ENCODE measurements around the gene ARHGEF7. TPM values are rescaled to one million over a fixed set of nuclear protein-coding genes. Genes with fewer than 3 reads are reported as not detected.

Gene ARHGEF7
- total RNA-seq, 2 donors from 2014 or later: 70.3 to 73.2 TPM

GRCh38 chr13:111131611-111132010 is 16.5 kb downstream of the ARHGEF7 start:
- Mint-ChIP-seq H3K4me3 (no peak overlapping the region), H3K4me1 (ENCODE audit: low read depth in 2 of 2) (no peaks in the 10 kb centered on the region)
- no peak for DNase-seq (ENCODE audit: low spot score)

GRCh38 chr13:111132948-111133347 is 17.8 kb downstream of the ARHGEF7 start:
- DNase-seq (ENCODE audit: low spot score) (no peak), ATAC-seq (no peak)
- H3K36me3 Mint-ChIP-seq: no peaks in the 10 kb centered on the region
- no peaks in the 10 kb centered on the region for H3K9me3 Mint-ChIP-seq
- H3K4me3 Mint-ChIP-seq: no peak overlapping the region
- H3K27ac Mint-ChIP-seq: no peak overlapping the region
- peaks cover 37 to 46% of the 10 kb centered on the region in 2 donors for H3K27me3 Mint-ChIP-seq
- no peaks in the 10 kb centered on the region for H3K4me1 Mint-ChIP-seq (ENCODE audit: low read depth in 2 of 2)

More at GRCh38 chr13:111131611-111132010, 16.5 kb downstream of the ARHGEF7 start:
- Mint-ChIP-seq H3K9me3 (no peaks in the 10 kb centered on the region), H3K27me3 (peaks cover 33 to 39% of the 10 kb centered on the region in 2 donors), H3K36me3 (no peaks in the 10 kb centered on the region), H3K27ac (no peak overlapping the region)
- ATAC-seq: peak; percentile 31 to 36

- H3K27me3 Mint-ChIP-seq: peaks cover 42 to 79% of the 10 kb centered on the region in 2 donors
- ATAC-seq: no peak
Measured at GRCh38 chr13:111139452-111139851, 24.3 kb downstream of the ARHGEF7 start.

DNA sequence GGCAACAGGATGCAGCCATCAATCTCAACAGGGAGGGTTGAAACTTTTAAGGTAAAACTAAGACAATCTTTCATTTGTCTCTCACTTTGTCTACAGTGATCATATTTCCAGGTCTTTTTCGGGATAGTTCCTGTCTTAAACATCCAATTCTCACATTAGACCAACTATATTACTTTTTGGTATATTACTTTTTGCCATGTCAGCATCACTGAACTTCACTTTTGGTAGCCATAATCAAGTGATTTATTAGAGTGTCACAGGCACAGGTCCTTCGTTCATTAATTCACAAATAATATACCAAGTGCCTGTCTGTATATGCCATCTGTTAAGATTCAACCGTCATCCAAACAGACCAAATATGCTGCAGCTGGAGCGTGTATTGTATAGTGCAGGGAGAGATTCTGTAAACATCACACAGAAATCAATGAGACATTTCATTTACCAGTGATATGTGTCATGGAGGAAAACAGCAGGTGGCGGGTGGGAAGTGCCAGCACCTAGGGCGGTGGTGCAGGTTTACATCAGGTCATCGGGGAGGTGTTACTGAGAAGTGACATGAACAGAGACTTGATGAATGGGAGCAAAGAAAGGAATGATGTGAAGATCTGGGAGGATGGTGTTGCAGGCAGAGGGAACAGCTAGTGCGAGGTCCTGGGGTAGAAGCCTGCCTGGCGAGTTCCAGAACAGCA is 24.9 kb downstream of the ARHGEF7 start:
- H3K4me3 Mint-ChIP-seq: no peak overlapping the region
- no peaks in the 10 kb centered on the region for H3K4me1 Mint-ChIP-seq (ENCODE audit: low read depth in 2 of 2)
- ATAC-seq: no peak
- H3K27me3 Mint-ChIP-seq: peaks cover 47 to 82% of the 10 kb centered on the region in 2 donors
- H3K9me3 Mint-ChIP-seq: no peaks in the 10 kb centered on the region
- no peaks in the 10 kb centered on the region for H3K36me3 Mint-ChIP-seq
- no peak overlapping the region for H3K27ac Mint-ChIP-seq
- DNase-seq (ENCODE audit: low spot score): no peak

More at GRCh38 chr13:111139452-111139851, 24.3 kb downstream of the ARHGEF7 start:
- DNase-seq (ENCODE audit: low spot score): no peak
- no peaks in the 10 kb centered on the region for H3K36me3 Mint-ChIP-seq
- H3K4me1 Mint-ChIP-seq (ENCODE audit: low read depth in 2 of 2): no peaks in the 10 kb centered on the region
- no peak overlapping the region for H3K27ac Mint-ChIP-seq
- no peak overlapping the region for H3K4me3 Mint-ChIP-seq
- H3K9me3 Mint-ChIP-seq: no peaks in the 10 kb centered on the region

DNA sequence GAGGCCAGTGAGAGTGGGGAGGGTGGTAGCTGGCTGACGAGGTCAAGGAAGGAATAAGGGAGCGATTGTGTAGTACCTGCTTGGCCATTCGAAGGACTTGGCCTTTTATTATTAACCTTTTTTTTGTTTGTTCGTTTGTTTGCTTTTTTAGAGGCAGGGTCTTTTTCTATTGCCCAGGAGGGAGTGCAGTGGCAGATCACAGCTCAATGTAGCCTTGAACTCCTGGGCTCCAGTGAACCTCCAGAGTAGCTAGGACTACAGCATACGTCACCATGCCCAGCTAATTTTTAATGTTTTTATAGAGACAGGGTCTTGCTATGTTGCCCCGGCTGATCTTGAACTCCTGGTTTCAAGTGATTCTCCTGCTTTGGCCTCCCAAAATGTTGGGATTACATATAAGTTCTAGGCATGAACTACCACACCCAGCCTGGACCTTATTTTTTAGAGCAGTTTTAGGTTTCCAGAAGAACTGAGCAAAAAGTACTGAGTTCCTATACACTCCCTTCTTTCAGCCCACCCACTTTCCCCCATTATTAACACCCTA is 25.5 kb downstream of the ARHGEF7 start:
- no peak for DNase-seq (ENCODE audit: low spot score)
- no peak for ATAC-seq
- Mint-ChIP-seq H3K27ac (no peak overlapping the region), H3K27me3 (peaks cover 48 to 77% of the 10 kb centered on the region in 2 donors), H3K4me3 (no peak overlapping the region), H3K36me3 (no peaks in the 10 kb centered on the region), H3K4me1 (ENCODE audit: low read depth in 2 of 2) (no peaks in the 10 kb centered on the region), H3K9me3 (no peaks in the 10 kb centered on the region)

GRCh38 chr13:111142472-111142871 is 27.4 kb downstream of the ARHGEF7 start:
- no peak overlapping the region for H3K4me3 Mint-ChIP-seq
- no peak for DNase-seq (ENCODE audit: low spot score)
- H3K9me3 Mint-ChIP-seq: no peaks in the 10 kb centered on the region
- H3K36me3 Mint-ChIP-seq: no peaks in the 10 kb centered on the region
- H3K27ac Mint-ChIP-seq: no peak overlapping the region
- H3K4me1 Mint-ChIP-seq (ENCODE audit: low read depth in 2 of 2): no peaks in the 10 kb centered on the region
- no peak for ATAC-seq
- H3K27me3 Mint-ChIP-seq: peaks cover 43 to 59% of the 10 kb centered on the region in 2 donors

DNA sequence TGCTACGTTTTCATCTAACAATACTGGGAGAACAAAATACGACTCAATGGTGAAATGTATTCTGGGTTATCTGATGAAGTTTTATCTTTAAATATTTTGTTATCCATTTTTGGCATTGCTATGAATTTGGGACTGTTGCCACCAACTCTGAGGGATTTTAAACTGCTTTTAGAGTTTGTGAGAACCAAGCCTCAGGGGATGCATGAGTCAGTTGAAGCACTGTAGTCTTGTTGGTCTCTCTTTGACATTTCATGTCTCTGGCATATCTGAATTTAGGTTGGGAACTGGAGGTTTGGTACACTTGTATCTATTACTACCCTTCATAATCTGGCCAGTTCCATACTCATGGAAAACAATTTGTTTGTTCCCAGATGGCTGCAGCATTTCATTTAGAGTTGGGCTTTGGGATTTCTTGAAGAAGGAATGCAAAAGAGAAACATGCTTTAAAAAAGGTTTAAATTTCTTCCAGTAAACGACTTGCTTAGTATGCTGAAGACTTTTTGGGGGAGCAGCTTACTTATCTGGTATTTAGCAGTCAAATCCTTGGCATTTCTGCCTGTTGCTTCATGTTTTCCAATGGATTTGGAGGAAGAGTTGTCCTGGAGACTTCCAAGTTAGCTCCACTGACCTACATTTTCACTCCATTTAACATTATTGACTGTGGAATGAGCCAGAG is 28.9 kb downstream of the ARHGEF7 start:
- H3K36me3 Mint-ChIP-seq: no peaks in the 10 kb centered on the region
- no peak overlapping the region for H3K4me3 Mint-ChIP-seq
- H3K4me1 Mint-ChIP-seq (ENCODE audit: low read depth in 2 of 2): no peaks in the 10 kb centered on the region
- H3K9me3 Mint-ChIP-seq: no peaks in the 10 kb centered on the region
- DNase-seq (ENCODE audit: low spot score) (no peak), ATAC-seq (no peak)
- H3K27me3 Mint-ChIP-seq: peaks cover 40 to 51% of the 10 kb centered on the region in 2 donors
- no peak overlapping the region for H3K27ac Mint-ChIP-seq

DNA sequence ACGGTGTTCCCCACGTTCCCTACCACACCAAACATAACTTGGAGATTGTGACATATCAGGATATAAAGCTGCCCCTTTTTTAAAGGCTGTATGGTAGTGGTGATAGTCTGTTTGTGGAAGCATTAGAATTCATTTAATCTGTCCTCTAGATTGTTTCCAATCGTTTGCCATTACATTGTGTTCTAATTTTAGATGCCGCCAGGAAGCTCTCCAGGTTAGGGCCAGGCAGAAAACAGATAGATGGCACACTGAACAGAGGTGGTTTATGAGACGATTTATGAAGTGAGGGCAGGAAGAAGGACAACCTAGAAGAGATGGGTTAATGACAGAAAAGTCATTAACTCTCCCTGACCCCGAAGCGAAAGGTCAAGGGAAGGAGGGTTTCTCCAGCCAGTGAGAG is 30.0 kb downstream of the ARHGEF7 start:
- ATAC-seq: no peak
- H3K4me1 Mint-ChIP-seq (ENCODE audit: low read depth in 2 of 2): no peaks in the 10 kb centered on the region
- DNase-seq (ENCODE audit: low spot score): no peak

GRCh38 chr13:111145506-111145905 is 30.4 kb downstream of the ARHGEF7 start:
- no peaks in the 10 kb centered on the region for H3K9me3 Mint-ChIP-seq
- H3K27ac Mint-ChIP-seq: no peak overlapping the region
- no peaks in the 10 kb centered on the region for H3K36me3 Mint-ChIP-seq
- no peak overlapping the region for H3K4me3 Mint-ChIP-seq
- no peak for ATAC-seq
- no peaks in the 10 kb centered on the region for H3K4me1 Mint-ChIP-seq (ENCODE audit: low read depth in 2 of 2)
- peaks cover 30 to 36% of the 10 kb centered on the region in 2 donors for H3K27me3 Mint-ChIP-seq
- DNase-seq (ENCODE audit: low spot score): no peak

More for the DNA sequence above, 30.0 kb downstream of the ARHGEF7 start:
- no peak overlapping the region for H3K27ac Mint-ChIP-seq
- H3K4me3 Mint-ChIP-seq: no peak overlapping the region
- H3K27me3 Mint-ChIP-seq: peaks cover 33 to 41% of the 10 kb centered on the region in 2 donors
- H3K36me3 Mint-ChIP-seq: no peaks in the 10 kb centered on the region
- H3K9me3 Mint-ChIP-seq: no peaks in the 10 kb centered on the region

DNA sequence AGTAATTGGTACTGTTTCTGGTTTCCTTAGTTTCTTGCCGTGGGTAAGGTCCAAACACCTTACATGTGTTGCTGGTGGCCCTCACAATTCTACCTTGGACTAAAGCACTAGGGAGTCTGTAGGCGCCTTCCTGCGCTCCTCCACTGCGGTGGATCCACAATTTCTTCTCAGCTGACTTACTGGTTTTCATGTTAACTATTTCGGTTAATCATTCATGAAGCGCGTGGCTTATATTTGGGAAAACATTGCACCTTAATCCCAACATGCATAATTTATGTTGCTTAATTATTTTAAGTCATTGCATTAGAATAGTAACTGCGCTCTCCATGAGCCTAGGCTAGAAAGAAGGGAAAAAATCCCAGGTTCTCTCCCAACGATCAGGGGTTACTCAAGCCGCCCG is 37.7 kb downstream of the ARHGEF7 start:
- DNase-seq (ENCODE audit: low spot score): no peak
- H3K36me3 Mint-ChIP-seq: no peaks in the 10 kb centered on the region

DNA sequence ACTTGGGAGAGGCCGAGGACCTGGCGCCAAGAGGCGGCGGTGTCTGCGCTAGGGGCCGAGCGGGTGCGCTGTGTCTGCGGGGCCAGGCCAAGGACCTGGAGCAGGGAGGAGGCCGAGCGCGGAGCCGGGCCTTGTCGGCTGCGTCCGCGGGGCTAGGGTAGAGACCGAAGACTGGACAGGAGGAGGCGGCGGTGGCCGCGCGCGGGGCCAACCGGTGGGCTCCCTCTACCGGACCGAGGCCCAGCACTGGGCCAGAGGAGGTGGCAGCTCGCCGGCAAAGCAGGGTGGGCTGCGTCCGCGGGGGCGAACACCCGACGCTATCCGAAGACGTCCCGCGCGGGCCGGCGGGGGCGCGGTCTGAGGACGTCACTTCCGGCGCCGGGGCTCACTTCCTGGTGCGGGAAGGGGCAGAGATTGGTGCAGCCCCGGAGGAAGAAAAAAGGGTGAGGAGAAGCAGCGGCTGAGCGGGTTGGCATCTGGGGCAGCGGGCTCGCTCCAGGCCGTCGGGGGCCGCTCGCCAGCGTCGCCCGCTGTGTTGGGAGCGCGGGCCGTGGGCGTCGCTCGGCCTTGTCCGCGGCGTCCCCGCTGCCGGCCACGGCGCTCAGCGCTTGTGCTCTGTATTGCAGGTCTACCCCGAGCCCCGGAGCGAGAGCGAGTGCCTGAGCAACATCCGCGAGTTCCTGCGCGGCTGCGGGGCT is 38.3 kb downstream of the ARHGEF7 start:
- peak overlapping the region; percentile 86 to 89 for H3K27ac Mint-ChIP-seq
- H3K9me3 Mint-ChIP-seq: no peaks in the 10 kb centered on the region
- H3K27me3 Mint-ChIP-seq: no peaks in the 10 kb centered on the region
- H3K4me1 Mint-ChIP-seq (ENCODE audit: low read depth in 2 of 2): peaks cover 15 to 19% of the 10 kb centered on the region in 2 donors
- H3K4me3 Mint-ChIP-seq: peak overlapping the region; percentile 92
- DNase-seq (ENCODE audit: low spot score) (peak; percentile 94), ATAC-seq (peak; percentile 95 to 96)
- no peaks in the 10 kb centered on the region for H3K36me3 Mint-ChIP-seq

More for the DNA sequence above, 37.7 kb downstream of the ARHGEF7 start:
- Mint-ChIP-seq H3K4me1 (ENCODE audit: low read depth in 2 of 2) (peaks cover 15 to 19% of the 10 kb centered on the region in 2 donors), H3K9me3 (no peaks in the 10 kb centered on the region), H3K4me3 (peak overlapping the region; percentile 92), H3K27ac (peak overlapping the region; percentile 86 to 89), H3K27me3 (peaks cover 0 to 3% of the 10 kb centered on the region in 2 donors)
- no peak for ATAC-seq

DNA sequence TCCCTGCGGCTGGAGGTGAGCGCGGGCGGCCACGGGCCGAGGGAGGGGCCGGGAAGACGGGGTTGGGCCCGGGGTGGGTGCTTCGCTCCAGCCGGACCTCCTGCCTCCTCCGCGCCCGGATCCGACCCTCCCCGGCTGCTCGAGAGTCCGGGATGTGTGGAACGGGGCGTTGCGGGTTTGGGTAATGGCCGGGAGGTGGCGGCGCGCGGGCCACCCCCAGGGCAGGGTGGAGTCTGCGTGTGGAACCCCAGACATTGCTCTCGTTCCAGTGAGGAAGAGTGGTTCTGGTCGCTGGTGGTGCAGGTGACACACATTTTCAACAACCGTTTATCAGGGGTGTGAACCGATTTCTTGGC is 38.8 kb downstream of the ARHGEF7 start:
- Mint-ChIP-seq H3K27ac (peak overlapping the region; percentile 86 to 89), H3K36me3 (no peaks in the 10 kb centered on the region), H3K9me3 (no peaks in the 10 kb centered on the region), H3K4me1 (ENCODE audit: low read depth in 2 of 2) (peaks cover 18 to 21% of the 10 kb centered on the region in 2 donors), H3K27me3 (no peaks in the 10 kb centered on the region), H3K4me3 (peak overlapping the region; percentile 92)
- peak; percentile 70 to 76 for ATAC-seq
- DNase-seq (ENCODE audit: low spot score): peak; percentile 75

- ATAC-seq: no peak
- Mint-ChIP-seq H3K4me3 (no peak overlapping the region), H3K27ac (no peak overlapping the region), H3K9me3 (no peaks in the 10 kb centered on the region), H3K27me3 (no peaks in the 10 kb centered on the region), H3K4me1 (ENCODE audit: low read depth in 2 of 2) (peaks cover 29 to 35% of the 10 kb centered on the region in 2 donors), H3K36me3 (peaks cover 11% of the 10 kb centered on the region)
- DNase-seq (ENCODE audit: low spot score): no peak
Measured at GRCh38 chr13:111156421-111156820, 41.3 kb downstream of the ARHGEF7 start.
